ENCODE data around the gene HSPD1.

The HSPD1 gene

DNA sequence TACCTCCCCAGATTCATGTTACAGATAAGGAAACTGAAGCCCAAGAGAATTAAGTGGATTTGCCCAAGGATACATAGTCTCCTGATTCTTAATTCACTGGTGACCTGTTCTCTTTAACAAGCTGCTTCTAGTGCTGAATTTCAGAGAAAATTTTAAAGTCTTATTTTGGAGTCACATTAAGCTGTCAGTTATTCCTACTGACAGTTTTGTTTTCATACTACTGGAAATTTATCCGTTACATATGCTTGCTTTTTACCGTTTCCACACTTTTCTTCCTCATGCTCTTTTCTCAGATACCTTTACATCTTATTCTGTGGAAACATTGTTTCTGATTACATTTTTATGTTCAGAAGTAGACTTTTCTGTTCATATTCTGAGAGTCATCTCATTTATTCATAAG, 17.5 kb upstream of the HSPD1 start:
- no peak for TF ChIP-seq CTCF (IDR thresholded peaks at IDR 0.05; ENCODE audit: insufficient read depth, missing control alignments)
- no peak for DNase-seq (ENCODE audit: insufficient read length, low spot score)
- FAIRE-seq = no peak

DNA sequence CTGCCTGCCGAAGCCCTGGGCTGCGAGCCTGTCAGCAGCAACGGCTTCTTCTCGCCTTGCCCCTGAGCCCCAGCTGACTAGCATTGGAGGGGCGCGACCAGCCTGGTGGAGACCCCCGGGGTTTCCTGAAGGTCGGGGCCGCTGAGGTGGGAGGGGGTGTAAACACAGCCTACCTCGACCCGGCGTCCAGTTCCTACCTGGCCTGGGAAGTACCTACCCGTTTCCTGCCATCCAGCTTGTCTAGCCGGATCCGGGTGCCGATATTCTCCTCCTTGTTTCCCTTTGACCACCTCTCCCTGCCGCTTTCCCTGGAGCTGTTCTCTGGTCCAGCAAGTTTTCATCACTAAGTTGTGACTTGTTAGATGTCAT, 16.7 kb upstream of the HSPD1 start:
- no peak for TF ChIP-seq CTCF (IDR thresholded peaks at IDR 0.05; ENCODE audit: insufficient read depth, missing control alignments)
- DNase-seq (ENCODE audit: insufficient read length, low spot score) (no peak), FAIRE-seq (no peak)

- FAIRE-seq (no peak), DNase-seq (ENCODE audit: insufficient read length, low spot score) (peak; percentile 37)
- no peak for TF ChIP-seq CTCF (IDR thresholded peaks at IDR 0.05; ENCODE audit: insufficient read depth, missing control alignments)
These were observed 16.2 kb upstream of the HSPD1 start, which contains the start of gene MOB4 for GRCh38 chr2:197515739-197516392. TSS of gene MOB4 (plus strand) at chr2:197516066. CDS start at chr2:197516087, 21 bp downstream.

GRCh38 chr2:197515315-197515738, 15.7 kb upstream of the HSPD1 start:
- no peak for DNase-seq (ENCODE audit: insufficient read length, low spot score)
- TF ChIP-seq CTCF (IDR thresholded peaks at IDR 0.05; ENCODE audit: insufficient read depth, missing control alignments) = no peak

GRCh38 chr2:197514754-197515153, 15.1 kb upstream of the HSPD1 start:
- FAIRE-seq (no peak), DNase-seq (ENCODE audit: insufficient read length, low spot score) (no peak)
- no peak for TF ChIP-seq CTCF (IDR thresholded peaks at IDR 0.05; ENCODE audit: insufficient read depth, missing control alignments)

More at GRCh38 chr2:197515315-197515738, 15.7 kb upstream of the HSPD1 start:
- peak; percentile 94 for FAIRE-seq

- DNase-seq (ENCODE audit: insufficient read length, low spot score) = no peak
- TF ChIP-seq CTCF (IDR thresholded peaks at IDR 0.05; ENCODE audit: insufficient read depth, missing control alignments) = no peak
- FAIRE-seq = peak; percentile 61
These were observed 14.3 kb upstream of the HSPD1 start for GRCh38 chr2:197513915-197514314.

DNA sequence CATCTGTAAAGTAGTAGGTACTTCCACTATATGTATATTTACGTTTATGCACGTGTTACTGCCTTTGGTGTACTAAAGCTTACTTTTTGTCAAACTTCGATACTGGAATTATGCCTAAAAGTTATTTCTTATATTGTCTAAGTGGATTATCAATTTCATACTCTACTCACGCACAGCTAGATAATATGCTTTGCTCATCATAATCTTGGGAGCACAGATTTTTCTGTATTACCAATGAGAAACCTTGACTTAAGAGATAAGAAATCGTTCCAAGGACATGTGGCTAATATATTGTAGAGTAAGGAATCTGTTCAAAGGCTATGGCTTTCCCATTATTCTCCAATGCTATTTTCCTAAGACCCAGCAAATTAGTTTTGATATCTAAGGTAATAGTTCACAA, 7.0 kb upstream of the HSPD1 start:
- FAIRE-seq = peak; percentile 25
- DNase-seq (ENCODE audit: insufficient read length, low spot score) = no peak
- no peak for TF ChIP-seq CTCF (IDR thresholded peaks at IDR 0.05; ENCODE audit: insufficient read depth, missing control alignments)
